HG03066 (cell line): Measurements from ENCODE around the gene KCNB1.

ENCODE experiments used
- ATAC-seq: cut with Tn5 transposase; IDR thresholded peaks from one replicate; pipeline ENCODE4 v1.9.1; 2021; ENCODE audit warnings: low read depth; ENCODE audit not compliant: unreplicated experiment

Gene KCNB1

DNA sequence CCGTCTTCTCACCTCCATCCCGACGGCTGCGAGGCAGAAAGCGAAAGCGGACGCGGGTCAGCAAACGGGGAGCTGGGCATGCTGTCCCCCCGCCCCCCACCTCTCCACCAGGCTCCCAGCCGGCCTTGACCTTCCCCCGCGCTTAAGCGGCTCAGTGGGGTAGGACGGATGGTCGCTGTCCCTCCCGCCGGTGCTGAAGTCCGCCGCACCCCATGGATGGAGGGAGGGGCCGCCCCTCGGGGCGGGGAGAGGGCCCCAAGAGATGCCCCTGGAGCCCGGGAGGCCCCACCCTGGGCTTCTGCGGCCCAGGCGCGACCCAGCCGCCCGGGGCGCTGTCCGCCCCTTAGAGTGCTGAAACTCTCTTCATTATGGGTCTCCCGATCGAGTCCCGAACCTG lies at the start of gene KCNB1:
Gene KCNB1, minus strand, starts transcription at position 48 of the 397 bp plus-strand sequence. CDS start 188 bp downstream, outside the sequence.
- no peak for ATAC-seq

DNA sequence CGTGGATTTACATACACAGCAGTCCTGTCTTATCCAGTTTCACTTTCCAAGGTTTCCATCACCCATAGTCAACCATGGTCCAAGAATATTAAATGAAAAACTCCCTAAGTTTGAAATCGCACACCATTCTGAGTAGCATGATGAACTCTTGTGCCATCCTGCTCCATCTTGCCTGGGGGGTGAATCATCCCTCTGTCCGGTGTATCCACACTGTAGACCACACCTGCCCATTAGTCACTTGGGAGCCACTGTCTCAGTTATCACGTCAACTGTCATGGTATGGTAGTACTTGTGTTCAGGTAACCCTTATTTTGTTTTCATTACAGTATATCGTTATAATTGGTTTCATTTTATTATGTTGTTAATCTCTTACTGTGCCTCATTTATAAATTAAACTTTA lies 47.0 kb upstream of the KCNB1 start:
- no peak for ATAC-seq

- no peak for ATAC-seq
Measured at GRCh38 chr20:49526568-49526967, 44.1 kb upstream of the KCNB1 start.

DNA sequence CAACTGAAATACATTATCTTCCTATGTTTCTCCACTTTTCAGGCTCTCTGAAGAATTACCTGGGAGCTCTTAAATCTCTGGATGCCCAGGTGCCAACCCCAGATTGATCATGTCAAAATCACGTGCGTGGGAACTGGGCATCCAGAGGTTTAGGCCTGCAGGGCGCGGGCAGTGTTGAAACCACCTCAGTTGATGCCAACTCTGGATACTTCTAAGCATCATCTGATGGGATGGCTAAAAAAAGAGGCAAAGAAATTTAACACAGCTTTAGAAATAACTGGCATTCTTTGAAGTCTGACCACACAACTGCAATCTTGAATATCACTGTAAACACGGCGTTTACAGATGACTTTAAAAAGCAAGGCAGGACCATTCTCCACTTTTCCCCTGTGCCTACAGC lies 43.6 kb upstream of the KCNB1 start:
- no peak for ATAC-seq

GRCh38 chr20:49523767-49524360 lies 41.4 kb upstream of the KCNB1 start:
- no peak for ATAC-seq

GRCh38 chr20:49521356-49521755 lies 38.9 kb upstream of the KCNB1 start:
- no peak for ATAC-seq

GRCh38 chr20:49519777-49520359 lies 37.4 kb upstream of the KCNB1 start:
- no peak for ATAC-seq

- no peak for ATAC-seq
Measured at GRCh38 chr20:49519212-49519712, 36.8 kb upstream of the KCNB1 start.

DNA sequence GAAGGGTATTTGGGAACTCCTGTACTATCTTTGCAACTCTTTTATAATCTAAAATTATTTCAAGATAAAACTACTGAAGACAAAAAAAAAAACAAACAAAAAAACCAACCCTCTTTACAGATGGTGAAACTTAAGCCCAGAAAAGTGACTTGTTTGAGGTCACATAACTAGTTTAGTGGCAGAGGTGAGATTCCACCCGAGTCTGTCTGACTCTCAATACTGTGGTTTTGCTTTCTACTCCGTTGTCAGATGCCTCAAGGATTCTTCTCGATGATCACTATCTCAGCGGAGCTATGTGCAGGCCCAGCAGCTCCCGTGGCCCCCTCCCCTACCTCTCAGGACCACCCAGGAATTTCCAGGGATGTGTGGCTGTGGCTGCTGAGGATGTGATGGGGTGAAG lies 36.1 kb upstream of the KCNB1 start:
- ATAC-seq: no peak

- no peak for ATAC-seq
Measured at GRCh38 chr20:49517805-49518100, 35.3 kb upstream of the KCNB1 start.

- no peak for ATAC-seq
Measured at GRCh38 chr20:49516916-49517804, 34.7 kb upstream of the KCNB1 start.

DNA sequence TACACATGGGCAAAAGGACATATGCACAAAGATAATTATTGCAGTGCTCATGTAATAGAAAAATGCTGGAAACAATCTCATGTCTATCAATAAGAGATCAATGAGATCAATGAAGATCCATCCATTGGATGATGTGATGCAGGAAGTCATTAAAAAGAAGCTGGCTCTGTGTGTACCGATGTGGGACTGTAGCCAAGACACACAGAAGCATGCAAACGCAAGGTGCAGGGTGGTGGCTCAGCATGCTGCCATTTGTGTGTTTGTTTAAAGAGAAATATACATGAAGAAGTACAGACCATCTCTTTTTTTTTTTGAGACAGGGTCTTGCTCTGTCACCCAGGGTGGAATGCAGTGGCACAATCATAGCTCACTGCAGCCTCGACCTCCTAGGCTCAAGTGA lies 33.1 kb upstream of the KCNB1 start:
- no peak for ATAC-seq

DNA sequence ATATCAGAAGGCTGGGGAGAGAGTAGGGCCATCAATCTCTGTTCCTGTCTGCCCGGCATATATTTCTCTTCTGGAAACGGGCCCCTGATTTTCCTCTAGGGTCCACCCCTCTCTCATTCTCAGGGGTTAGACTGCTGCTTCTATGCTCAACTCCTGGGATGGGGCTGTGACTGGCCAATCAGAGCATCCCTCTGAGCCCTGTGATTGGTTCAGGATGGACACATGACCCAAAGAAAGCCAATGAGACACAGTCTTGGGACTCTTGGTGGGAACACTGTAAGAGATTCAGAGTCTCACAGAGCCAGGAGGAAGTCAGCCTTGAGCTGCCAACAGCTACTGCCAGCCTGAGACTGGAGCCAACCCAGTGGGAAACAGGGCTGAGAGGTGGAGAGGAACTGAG lies 31.0 kb upstream of the KCNB1 start:
- ATAC-seq: no peak

- no peak for ATAC-seq
Measured at GRCh38 chr20:49513009-49513408, 30.5 kb upstream of the KCNB1 start.

DNA sequence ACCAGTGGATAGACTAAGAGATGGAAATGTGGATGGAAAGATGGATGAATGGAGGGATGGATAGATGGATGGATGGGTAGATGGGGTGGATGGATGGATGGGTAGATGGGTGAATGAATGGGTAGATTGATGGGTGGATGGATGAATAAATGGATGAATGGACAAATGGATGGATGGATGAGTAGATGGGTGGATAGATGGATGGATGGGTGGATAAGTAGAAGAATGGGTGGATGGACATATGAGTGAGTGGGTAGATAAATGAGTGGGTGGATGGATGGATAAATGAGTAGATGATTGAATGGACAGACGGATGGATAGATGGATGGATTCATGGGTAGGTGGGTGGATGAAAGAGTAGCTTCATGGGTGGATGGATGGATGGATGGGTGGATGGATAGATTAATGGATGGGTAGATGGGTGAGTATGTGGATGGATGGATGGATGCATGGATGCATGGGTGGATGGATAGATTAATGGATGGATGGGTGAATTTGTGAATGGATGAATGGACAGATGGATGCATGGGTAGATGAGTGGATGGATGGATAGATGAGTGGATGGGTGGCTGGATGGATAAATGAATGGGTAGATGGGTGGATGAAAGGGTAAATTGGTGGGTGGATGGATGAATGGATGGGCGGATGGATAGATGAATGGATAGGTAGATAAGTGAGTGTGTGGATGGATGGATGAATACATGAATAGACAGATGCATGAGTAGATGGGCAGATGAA lies 29.5 kb upstream of the KCNB1 start:
- ATAC-seq: no peak

DNA sequence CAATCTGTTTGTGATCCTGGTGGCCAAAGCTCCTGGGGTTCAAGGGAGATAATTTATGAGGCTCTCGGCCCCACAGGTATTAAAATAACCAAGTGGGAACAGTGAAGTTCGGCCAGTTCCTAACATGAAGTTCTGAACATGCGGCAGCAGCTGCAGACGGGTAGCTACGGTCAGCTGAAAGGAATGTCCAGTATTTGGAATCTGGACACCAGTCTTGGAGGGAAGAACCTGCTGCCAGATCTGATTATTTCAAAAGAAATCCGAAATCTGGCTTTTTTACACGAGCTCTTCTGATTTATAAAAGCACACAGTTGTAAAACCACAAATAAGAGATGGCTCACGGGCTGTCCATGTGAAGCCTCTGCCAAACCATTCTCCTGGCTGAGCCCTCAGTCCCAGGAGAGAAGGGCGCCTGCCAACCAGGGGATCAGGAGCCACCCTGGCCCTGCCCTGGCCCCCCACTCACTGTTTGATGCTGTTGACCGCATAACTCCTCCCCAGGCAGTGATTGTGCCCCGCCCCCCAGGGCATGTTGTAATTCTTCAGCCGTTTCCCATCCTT lies 28.2 kb upstream of the KCNB1 start:
- no peak for ATAC-seq

DNA sequence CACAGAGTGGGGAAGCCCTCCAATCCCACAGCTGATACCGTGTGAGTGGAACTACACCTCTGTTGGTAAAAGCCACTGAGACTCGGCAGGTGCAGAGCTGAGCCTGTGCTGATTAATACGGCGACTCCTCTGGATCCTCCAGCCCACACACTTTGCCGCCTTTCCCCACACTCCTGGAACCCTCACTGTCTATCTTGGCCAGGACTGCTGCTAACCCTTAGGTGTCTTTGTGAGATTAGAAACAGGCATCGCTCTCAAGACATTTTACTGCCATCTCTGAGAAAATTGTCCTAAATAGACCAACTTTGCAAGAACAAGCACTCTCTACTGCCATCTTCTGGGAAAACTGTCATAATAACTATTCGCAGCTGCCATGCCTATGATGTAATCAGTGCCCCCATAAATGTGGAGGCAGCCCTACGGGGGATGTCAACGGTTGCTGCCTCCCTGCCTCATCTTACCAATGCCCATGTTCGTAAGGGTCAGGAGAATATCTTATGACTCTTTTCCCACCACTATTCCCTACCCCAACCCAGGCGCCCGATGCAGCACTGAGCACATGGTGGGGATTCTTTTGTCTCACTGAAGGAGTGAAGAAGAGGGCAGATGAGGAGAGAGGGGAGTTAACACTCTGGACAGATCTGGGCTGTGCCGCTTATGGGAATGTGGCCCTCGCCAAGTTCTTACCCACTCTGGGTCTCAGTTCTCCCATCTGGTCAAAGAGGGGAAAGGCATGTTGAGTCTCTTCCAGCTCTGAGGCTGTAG lies 26.1 kb upstream of the KCNB1 start:
- ATAC-seq: no peak

DNA sequence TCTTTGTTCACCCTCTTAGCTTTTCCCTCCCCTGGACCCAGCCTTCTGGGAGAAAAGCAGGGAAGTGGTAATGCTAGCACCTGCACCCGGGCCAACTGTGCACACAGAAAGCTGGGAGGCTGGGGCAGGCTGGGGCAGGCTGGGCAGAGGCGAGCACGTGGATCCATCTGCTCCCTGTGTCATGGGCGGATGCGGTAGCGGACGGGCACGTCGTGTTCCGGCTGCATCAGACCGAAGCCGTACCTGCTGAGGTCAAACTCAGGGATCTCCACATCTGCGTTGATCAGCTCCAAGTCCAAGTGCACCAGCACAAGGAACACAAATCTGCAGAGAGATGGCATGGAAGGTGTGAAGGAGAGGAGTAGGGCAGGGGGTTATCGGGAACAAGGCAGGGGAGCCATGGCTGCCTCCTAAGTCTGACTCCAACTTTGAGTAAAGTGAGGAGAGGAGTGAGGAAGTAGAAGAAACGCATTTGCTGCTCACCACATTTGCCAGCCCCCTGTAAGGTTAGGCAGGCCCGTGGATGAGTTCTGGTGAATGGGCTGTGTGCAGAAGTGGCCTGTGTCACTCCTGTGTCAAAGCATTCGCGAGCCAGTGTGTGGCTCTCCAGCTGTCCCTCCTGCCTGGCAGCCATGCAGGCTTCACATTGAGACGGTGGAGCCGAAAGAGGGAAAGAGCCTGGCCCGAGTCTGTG lies 25.4 kb upstream of the KCNB1 start:
- no peak for ATAC-seq

DNA sequence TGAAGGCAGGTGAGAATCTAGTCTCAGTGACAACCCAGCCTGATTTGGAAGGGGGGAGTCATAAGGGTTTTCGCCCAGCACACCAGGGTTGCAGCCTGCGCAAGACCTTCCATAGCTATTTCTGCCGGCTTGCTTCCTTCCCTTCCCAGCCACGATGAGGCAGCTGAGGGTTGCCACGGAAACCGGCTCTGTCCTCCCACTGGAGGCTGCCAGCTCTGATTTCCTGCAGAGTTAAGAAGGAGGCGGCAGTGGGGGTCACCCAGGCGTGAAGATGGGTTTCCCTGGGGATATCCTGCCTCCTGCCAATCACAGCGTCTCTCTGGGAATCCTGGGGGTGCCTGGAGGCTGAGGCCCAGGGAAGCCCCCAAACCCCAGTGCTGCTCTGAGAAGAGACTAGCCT lies 23.1 kb upstream of the KCNB1 start:
- no peak for ATAC-seq
